GM12891 (cell line): ENCODE results near the gene ACOX2.

ENCODE experiments used
- DNase-seq: peaks from one replicate; pipeline ENCODE4 v3.0.0; 2011; ENCODE audit warnings: low spot score; ENCODE audit not compliant: insufficient read length
- FAIRE-seq: peaks from 2 replicates; lab custom pipeline; 2011; peaks lifted over from hg19 to GRCh38; lab: Jason Lieb, UNC
- PAX5 ChIP-seq: IDR thresholded peaks from 2 replicates; pipeline ENCODE4 v1.6.1; 2011; ENCODE audit warnings: low read length, moderate library complexity, mild to moderate bottlenecking; ENCODE audit not compliant: insufficient read depth, severe bottlenecking
- POLR2A ChIP-seq: IDR thresholded peaks from 2 replicates; pipeline ENCODE4 v1.6.1; 2011; ENCODE audit warnings: low read depth, low read length, control low read depth
- POLR2AphosphoS5 ChIP-seq: IDR thresholded peaks from 2 replicates; pipeline ENCODE4 v1.6.1; 2011; ENCODE audit warnings: low read depth, low read length, control low read depth
- POU2F2 ChIP-seq: IDR thresholded peaks from 2 replicates; pipeline ENCODE4 v1.6.1; 2011; ENCODE audit warnings: low read depth, mild to moderate bottlenecking, control low read depth, low read length, moderate library complexity
- SPI1 ChIP-seq: IDR thresholded peaks from 2 replicates; pipeline ENCODE4 v1.6.1; 2011; ENCODE audit warnings: low read depth, low read length, control low read depth
- TAF1 ChIP-seq: IDR thresholded peaks from 2 replicates; pipeline ENCODE4 v1.6.1; 2011; ENCODE audit warnings: low read depth, low read length, control low read depth

ACOX2 gene

GRCh38 chr3:58491506-58492402 lies 45.2 kb downstream of the ACOX2 start, which contains the start of gene KCTD6:
Gene KCTD6 (plus strand): TSS chr3:58492096. CDS start chr3:58498756, 6,660 bp downstream.
- FAIRE-seq, result peak; percentile 96
- peak; percentile 90 for DNase-seq
- TF ChIP-seq SPI1, result peak; percentile 38; the same call in 1 of the 2 replicates
- no peak for TF ChIP-seq POLR2A
- peak; percentile 79 for TF ChIP-seq PAX5

- FAIRE-seq, result peak; percentile 45
Measured at GRCh38 chr3:58490860-58491501, 46.0 kb downstream of the ACOX2 start.

GRCh38 chr3:58488967-58489366 lies 48.0 kb downstream of the ACOX2 start:
- no peak for TF ChIP-seq POU2F2
- TF ChIP-seq POLR2AphosphoS5, result no peak
- no peak for FAIRE-seq
- no peak for DNase-seq

More at GRCh38 chr3:58490860-58491501, 46.0 kb downstream of the ACOX2 start:
- DNase-seq, result no peak
- TF ChIP-seq POU2F2, result no peak
- no peak for TF ChIP-seq PAX5
- no peak for TF ChIP-seq POLR2AphosphoS5
- no peak for TF ChIP-seq POLR2A
- no peak for TF ChIP-seq SPI1
- no peak for TF ChIP-seq TAF1

- FAIRE-seq (no peak), DNase-seq (no peak)
- no peak for TF ChIP-seq PAX5
- no peak for TF ChIP-seq POLR2A
- TF ChIP-seq POU2F2, result no peak
- TF ChIP-seq POLR2AphosphoS5, result no peak
- TF ChIP-seq TAF1, result no peak
- TF ChIP-seq SPI1, result no peak
Measured at GRCh38 chr3:58487140-58487886, 49.7 kb downstream of the ACOX2 start.

- TF ChIP-seq SPI1 (no peak), POU2F2 (no peak), TAF1 (no peak), POLR2A (no peak)
- no peak for FAIRE-seq
- DNase-seq, result no peak
Measured at GRCh38 chr3:58485801-58486435, 51.1 kb downstream of the ACOX2 start.

DNA sequence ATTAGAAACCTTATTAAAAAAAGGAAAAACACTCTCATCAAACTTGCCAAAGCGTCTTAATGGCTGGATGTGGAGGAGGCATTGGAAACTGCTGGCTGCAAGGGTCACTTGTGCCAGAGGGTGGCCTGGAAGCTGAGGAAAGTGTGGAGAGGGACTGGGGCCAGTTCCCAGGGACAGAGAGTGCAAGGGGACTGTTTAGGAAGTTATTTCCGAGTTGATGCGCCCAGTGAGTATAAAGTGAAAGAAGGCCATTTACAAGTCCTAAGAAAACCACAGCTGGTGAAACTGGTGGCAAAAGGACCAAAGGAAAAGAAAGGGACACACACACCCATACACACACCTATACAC lies 52.3 kb downstream of the ACOX2 start:
- FAIRE-seq (no peak), DNase-seq (no peak)
- TF ChIP-seq POU2F2, result no peak
- TF ChIP-seq SPI1, result no peak
- no peak for TF ChIP-seq POLR2A
- no peak for TF ChIP-seq TAF1
- TF ChIP-seq POLR2AphosphoS5, result no peak
- no peak for TF ChIP-seq PAX5

DNA sequence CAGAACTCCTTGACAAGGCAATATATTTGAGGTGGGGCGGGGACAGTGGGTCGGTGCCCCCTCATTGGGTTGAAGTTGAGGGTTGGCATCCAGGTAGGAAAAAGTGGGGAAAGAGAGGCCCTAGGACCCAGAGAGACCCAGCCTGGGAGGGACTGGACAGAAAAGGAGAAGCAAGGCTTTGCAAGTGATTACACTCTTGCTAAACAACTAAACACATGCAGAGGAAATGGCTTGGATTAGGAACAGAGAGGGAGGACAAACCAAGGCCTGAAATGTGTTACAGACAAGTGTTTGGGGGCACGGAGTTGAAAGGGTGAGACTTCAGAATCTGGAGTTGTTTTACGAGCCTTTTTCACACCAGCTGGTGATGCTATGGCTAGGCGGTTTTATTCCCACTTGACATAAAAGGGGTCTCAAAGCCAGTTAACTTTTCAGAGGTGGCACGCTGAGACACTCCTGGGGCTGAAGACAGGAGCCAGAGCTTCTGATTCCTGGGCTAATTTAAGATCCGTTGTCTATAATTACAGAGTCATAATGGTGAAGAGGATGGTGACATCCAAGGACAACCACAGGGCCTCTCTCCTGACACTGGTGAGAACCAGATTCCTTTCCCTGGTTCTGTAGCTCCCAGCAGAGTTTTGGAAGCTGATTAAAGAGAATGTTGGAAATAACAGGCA lies 52.8 kb downstream of the ACOX2 start:
- TF ChIP-seq POLR2AphosphoS5 (no peak), SPI1 (no peak), PAX5 (no peak), POU2F2 (no peak), TAF1 (no peak), POLR2A (no peak)

DNA sequence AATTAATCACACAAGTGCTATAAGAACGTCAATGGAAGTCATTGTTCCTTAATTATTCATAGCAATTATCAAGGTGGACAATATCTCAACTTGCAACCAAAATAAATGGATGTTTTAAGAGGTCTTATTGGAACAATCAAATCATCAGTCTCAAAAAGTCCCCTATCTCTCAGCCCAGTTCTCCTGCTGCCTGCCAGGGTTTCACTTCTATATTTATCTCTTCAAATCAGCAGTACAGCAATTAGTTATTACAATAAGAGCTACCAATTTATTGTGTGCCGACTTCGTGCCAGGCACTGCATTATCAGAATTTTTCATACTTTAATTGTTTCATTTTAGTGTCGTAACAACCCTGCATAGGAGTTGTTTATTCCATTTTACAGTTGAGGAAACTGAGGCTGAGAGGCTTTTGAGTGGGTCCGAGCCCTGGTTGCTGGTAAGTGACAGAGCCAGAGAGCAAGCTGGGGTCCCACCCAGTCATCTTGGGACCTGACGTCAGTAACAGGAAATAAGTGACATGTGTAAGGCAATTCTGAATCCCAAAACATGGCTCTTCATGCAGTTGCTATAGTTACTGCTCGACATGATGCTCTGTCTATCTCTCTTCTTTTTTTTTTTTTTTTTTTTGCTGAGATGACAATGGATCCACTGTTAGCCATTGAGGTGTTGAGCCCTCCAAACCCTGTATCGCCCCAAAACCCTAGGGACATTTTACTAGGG lies 53.9 kb downstream of the ACOX2 start:
- TF ChIP-seq PAX5 (no peak), SPI1 (peak; percentile 35; the same call in 1 of the 2 replicates), POLR2AphosphoS5 (no peak), POU2F2 (no peak), TAF1 (no peak)
- DNase-seq, result no peak
- no peak for FAIRE-seq

More for the DNA sequence above, 52.8 kb downstream of the ACOX2 start:
- DNase-seq (no peak), FAIRE-seq (no peak)

DNA sequence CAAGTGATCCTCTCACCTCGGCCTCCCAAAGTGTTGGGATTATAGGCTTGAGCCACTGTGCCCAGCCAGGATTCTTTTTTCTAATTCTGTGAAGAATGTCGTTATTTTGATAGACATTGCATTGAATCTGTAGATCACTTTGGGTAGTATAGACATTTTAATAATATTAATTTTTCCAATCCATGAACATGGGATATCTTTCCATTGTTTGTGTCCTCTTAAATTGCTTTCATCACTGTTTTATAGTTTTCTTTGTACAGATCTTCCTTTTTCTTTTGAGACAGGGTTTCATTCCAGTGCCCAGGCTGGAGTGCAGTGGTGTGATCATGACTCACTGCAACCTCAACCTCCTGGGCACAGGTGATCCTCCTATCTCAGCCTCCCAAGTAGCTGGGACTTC lies 56.7 kb downstream of the ACOX2 start:
- TF ChIP-seq POLR2A, result no peak
- TF ChIP-seq PAX5, result no peak
- TF ChIP-seq TAF1, result no peak
- no peak for TF ChIP-seq POLR2AphosphoS5
- no peak for TF ChIP-seq SPI1
- no peak for TF ChIP-seq POU2F2
- no peak for DNase-seq
- FAIRE-seq, result no peak
